Activated CD4-positive, alpha-beta memory T cell treated with anti-CD3 and anti-CD28 coated beads for 36 hours (primary cell): ENCODE results near the gene ABCA3. TPM values are rescaled to one million over a fixed set of nuclear protein-coding genes. Genes with fewer than 3 reads are reported as not detected.

Experiments used
- CTCF ChIA-PET: fragments of 350-600 bp; sonication (Branson Sonifier 250); formaldehyde crosslinking; loops from one replicate; lab custom pipeline; 2021; ENCODE audit warnings: antibody characterized with exemption, inconsistent platforms; lab: Charles Lee
- POLR2A ChIA-PET: fragments of 350-600 bp; sonication (Branson Sonifier 250); formaldehyde crosslinking; loops from one replicate; lab custom pipeline; 2021; ENCODE audit warnings: antibody characterized with exemption; lab: Charles Lee
- DNase-seq: peaks from one replicate; pipeline ENCODE4 v3.0.0-alpha.2; 2020
- H3K27ac Mint-ChIP-seq: one replicate; pipeline ENCODE4 v1.8.0; 2021; ENCODE audit warnings: mixed read lengths
- H3K27me3 Mint-ChIP-seq: one replicate; pipeline ENCODE4 v1.8.0; 2021; ENCODE audit warnings: mixed read lengths
- H3K36me3 Mint-ChIP-seq: one replicate; pipeline ENCODE4 v1.8.0; 2021; ENCODE audit warnings: mixed read lengths
- H3K4me1 Mint-ChIP-seq: one replicate; pipeline ENCODE4 v1.8.0; 2021; ENCODE audit warnings: low read depth, mixed read lengths
- H3K4me3 Mint-ChIP-seq: one replicate; pipeline ENCODE4 v1.8.0; 2021; ENCODE audit warnings: mild to moderate bottlenecking, mixed read lengths
- H3K9me3 Mint-ChIP-seq: one replicate; pipeline ENCODE4 v1.8.0; 2021; ENCODE audit warnings: mixed read lengths
- intact Hi-C: fragments of 100-400 bp; cut with micrococcal nuclease; formaldehyde crosslinking; loops from one replicate; pipeline ENCODE4 v1.15.1; 2023
- total RNA-seq, 2 experiments: library from RNA; stranded (reverse); gene quantifications; one replicate each; pipeline ENCODE4 v1.2.3, GENCODE V29; 2021

ABCA3 gene
- total RNA-seq, 2 experiments from 2014 or later = 6.1 to 6.4 TPM

- no peak for DNase-seq
- Mint-ChIP-seq H3K4me3 (no peak overlapping the region), H3K4me1 (no peaks in the 10 kb centered on the region), H3K27ac (no peak overlapping the region), H3K27me3 (peaks cover 2% of the 10 kb centered on the region), H3K36me3 (peaks cover 13% of the 10 kb centered on the region), H3K9me3 (no peaks in the 10 kb centered on the region)
- POLR2A ChIA-PET = no interaction called here
- CTCF ChIA-PET = no interaction called here
- intact Hi-C loops = no loop called here
Measured at GRCh38 chr16:2238838-2239675, 101.5 kb downstream of the ABCA3 start.

- no peaks in the 10 kb centered on the region for H3K4me1 Mint-ChIP-seq
- H3K27ac Mint-ChIP-seq = no peak overlapping the region
- intact Hi-C loops = no loop called here
- DNase-seq = no peak
- peaks cover 13% of the 10 kb centered on the region for H3K36me3 Mint-ChIP-seq
- no peaks in the 10 kb centered on the region for H3K9me3 Mint-ChIP-seq
- H3K4me3 Mint-ChIP-seq = no peak overlapping the region
- CTCF ChIA-PET = no interaction called here
- peaks cover 2% of the 10 kb centered on the region for H3K27me3 Mint-ChIP-seq
- POLR2A ChIA-PET = no interaction called here
Measured at GRCh38 chr16:2238150-2238837, 102.2 kb downstream of the ABCA3 start.

DNA sequence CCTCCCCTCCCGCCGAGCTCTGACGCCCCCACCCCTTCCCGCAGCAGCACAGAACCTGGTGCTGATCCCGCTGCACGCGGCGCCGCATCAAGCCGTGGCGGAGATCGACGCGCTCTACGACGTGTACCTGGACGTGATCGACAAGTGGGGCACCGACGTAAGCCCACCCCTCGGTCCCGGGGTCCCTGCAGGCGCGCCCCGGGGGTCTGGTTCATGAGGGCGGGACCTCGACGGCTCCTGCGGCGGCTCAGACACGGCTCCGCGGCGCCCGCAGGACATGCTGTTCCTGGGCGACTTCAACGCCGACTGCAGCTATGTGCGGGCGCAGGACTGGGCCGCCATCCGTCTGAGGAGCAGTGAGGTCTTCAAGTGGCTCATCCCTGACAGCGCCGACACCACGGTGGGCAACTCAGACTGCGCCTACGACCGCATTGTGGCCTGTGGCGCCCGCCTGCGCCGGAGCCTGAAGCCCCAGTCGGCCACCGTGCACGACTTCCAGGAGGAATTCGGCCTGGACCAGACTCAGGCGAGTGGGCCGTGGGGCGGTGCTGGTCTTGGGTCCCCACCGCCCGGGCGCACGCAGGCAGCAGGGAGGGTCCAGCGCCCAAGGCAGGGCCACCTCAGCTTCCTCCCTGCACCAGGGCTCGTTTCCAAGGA lies 102.9 kb downstream of the ABCA3 start:
- H3K4me3 Mint-ChIP-seq = no peak overlapping the region
- no peaks in the 10 kb centered on the region for H3K4me1 Mint-ChIP-seq
- no peak for DNase-seq
- peaks cover 13% of the 10 kb centered on the region for H3K36me3 Mint-ChIP-seq
- CTCF ChIA-PET = no interaction called here
- H3K9me3 Mint-ChIP-seq = no peaks in the 10 kb centered on the region
- peaks cover 2% of the 10 kb centered on the region for H3K27me3 Mint-ChIP-seq
- POLR2A ChIA-PET = no interaction called here
- H3K27ac Mint-ChIP-seq = no peak overlapping the region
- intact Hi-C loops = no loop called here

- CTCF ChIA-PET = no interaction called here
- Mint-ChIP-seq H3K27me3 (peaks cover 2% of the 10 kb centered on the region), H3K9me3 (no peaks in the 10 kb centered on the region), H3K27ac (no peak overlapping the region), H3K36me3 (peaks cover 13% of the 10 kb centered on the region), H3K4me3 (no peak overlapping the region), H3K4me1 (no peaks in the 10 kb centered on the region)
- DNase-seq = no peak
- intact Hi-C loops = no loop called here
- POLR2A ChIA-PET = interaction anchor here (1.5 kb wide), 1 partner anchor 24 kb away, joined by 3 read pairs; no protein-coding TSS in a partner anchor
Measured at GRCh38 chr16:2237102-2237482, 103.4 kb downstream of the ABCA3 start.

- peaks cover 2% of the 10 kb centered on the region for H3K27me3 Mint-ChIP-seq
- no peak for DNase-seq
- H3K4me1 Mint-ChIP-seq = no peaks in the 10 kb centered on the region
- ChIA-PET CTCF (no interaction called here), POLR2A (interaction anchor here (1.5 kb wide), 1 partner anchor 24 kb away, joined by 3 read pairs; no protein-coding TSS in a partner anchor)
- no peaks in the 10 kb centered on the region for H3K9me3 Mint-ChIP-seq
- no peak within 1 kb of the TSS for H3K27ac Mint-ChIP-seq
- H3K4me3 Mint-ChIP-seq = no peak within 1 kb of the TSS
- H3K36me3 Mint-ChIP-seq = peaks cover 16% of the 10 kb centered on the region
- intact Hi-C loops = no loop called here
Measured at GRCh38 chr16:2236337-2237101, 104.0 kb downstream of the ABCA3 start, which contains the start of gene DNASE1L2. DNASE1L2 (plus strand) TSS chr16:2236444; CDS start chr16:2236817, 373 bp downstream.

DNA sequence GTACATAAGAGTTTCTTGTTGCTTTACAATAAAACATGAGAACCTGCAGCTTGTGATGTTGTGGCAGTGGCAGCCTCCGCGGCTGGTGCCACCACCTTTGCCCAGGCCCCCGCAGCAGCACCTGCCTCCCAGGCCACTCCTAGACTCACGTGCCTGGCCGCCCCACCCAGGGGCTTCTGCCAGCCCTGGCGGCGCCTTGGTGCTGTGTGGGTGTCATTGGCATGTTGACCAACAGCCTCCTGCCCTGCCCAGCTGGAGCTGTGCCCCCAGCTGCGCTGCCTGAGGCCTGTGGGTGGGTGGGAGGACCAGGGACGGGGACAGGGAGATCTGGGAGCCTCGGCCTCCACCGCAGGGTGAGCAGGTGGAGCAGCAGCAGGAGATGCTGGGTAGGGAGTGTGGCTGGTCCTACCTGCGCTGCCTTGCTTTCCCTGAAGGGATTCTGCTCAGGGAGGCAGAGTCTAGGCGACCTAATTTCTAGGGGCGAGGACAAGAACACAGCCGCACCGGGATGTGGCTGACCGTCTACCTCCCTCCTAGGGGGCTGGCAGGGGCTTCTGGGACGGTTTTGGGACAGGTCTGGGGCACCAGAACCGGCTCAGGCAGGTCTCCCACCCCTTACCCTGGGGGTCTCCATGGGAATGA lies 104.7 kb downstream of the ABCA3 start:
- Mint-ChIP-seq H3K4me1 (no peaks in the 10 kb centered on the region), H3K4me3 (no peak overlapping the region)
- CTCF ChIA-PET = no interaction called here

GRCh38 chr16:2235234-2235651 lies 105.3 kb downstream of the ABCA3 start:
- Mint-ChIP-seq H3K4me3 (no peak overlapping the region), H3K9me3 (no peaks in the 10 kb centered on the region), H3K27me3 (peaks cover 2% of the 10 kb centered on the region), H3K4me1 (no peaks in the 10 kb centered on the region), H3K27ac (no peak overlapping the region), H3K36me3 (peaks cover 16% of the 10 kb centered on the region)
- intact Hi-C loops = no loop called here
- CTCF ChIA-PET = no interaction called here
- POLR2A ChIA-PET = no interaction called here
- no peak for DNase-seq

More for the DNA sequence above, 104.7 kb downstream of the ABCA3 start:
- POLR2A ChIA-PET = interaction anchor here (1.5 kb wide), 1 partner anchor 23 kb away, joined by 3 read pairs; no protein-coding TSS in a partner anchor
- Mint-ChIP-seq H3K9me3 (no peaks in the 10 kb centered on the region), H3K36me3 (peaks cover 16% of the 10 kb centered on the region), H3K27ac (no peak overlapping the region), H3K27me3 (peaks cover 2% of the 10 kb centered on the region)
- intact Hi-C loops = no loop called here
- no peak for DNase-seq

DNA sequence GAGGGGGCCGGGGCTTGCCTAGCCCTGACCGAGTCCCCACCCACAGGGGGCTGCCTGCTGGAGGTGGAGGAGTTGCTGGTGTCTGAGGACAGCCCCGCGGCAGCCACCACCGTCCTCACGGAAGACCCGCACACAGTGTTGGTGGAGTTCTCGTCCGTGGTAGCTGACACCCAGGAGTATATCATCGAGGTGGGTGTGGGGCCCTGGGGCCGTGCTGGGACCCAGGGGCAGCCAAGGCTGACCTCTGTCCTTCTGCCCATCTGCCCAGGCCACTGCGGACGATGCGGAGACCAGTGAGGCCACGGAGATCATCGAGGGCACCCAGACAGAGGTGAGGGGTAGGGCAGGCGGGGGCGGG lies 105.7 kb downstream of the ABCA3 start:
- intact Hi-C loops = no loop called here
- POLR2A ChIA-PET = no interaction called here

DNA sequence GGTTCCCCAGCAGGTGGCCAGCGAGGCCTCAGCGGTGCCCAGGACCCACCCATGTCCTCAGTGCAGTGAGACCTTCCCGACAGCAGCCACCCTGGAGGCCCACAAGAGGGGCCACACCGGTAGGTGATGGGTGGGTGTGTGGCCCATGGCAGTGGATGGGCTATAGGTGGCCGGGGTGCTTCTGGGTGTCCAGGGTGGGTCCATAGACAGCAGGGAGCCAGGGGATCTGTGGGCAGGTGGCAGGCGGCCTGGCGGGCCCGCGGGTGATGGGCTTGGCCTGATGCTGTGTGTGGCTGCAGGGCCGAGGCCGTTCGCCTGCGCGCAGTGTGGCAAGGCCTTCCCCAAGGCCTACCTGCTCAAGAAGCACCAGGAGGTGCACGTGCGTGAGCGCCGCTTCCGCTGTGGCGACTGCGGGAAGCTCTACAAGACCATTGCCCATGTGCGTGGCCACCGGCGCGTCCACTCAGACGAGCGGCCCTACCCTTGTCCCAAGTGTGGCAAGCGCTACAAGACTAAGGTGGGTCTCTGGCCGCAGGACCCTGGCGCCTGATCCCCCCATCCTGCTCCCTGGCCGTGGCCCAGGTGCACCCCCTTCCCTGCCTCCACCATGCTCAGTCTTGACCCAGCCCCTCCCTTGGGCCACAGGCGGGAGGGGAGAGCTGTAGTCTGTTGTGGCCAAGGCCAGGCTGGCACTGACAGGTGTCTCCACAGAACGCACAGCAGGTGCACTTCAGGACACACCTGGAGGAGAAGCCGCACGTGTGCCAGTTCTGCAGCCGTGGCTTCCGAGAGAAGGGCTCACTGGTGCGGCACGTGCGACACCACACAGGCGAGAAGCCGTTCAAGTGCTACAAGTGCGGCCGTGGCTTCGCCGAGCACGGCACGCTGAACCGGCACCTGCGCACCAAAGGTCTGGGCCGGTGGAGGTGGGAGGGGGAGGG lies 106.4 kb downstream of the ABCA3 start:
- POLR2A ChIA-PET = no interaction called here
- CTCF ChIA-PET = no interaction called here
- no peak overlapping the region for H3K27ac Mint-ChIP-seq
- no peak for DNase-seq
- peaks cover 2% of the 10 kb centered on the region for H3K27me3 Mint-ChIP-seq
- H3K4me1 Mint-ChIP-seq = no peaks in the 10 kb centered on the region
- intact Hi-C loops = no loop called here
- peaks cover 25% of the 10 kb centered on the region for H3K36me3 Mint-ChIP-seq
- H3K4me3 Mint-ChIP-seq = no peak overlapping the region
- no peaks in the 10 kb centered on the region for H3K9me3 Mint-ChIP-seq

More for the DNA sequence above, 105.7 kb downstream of the ABCA3 start:
- Mint-ChIP-seq H3K27me3 (peaks cover 2% of the 10 kb centered on the region), H3K9me3 (no peaks in the 10 kb centered on the region), H3K36me3 (peaks cover 20% of the 10 kb centered on the region), H3K4me3 (no peak overlapping the region), H3K4me1 (no peaks in the 10 kb centered on the region), H3K27ac (no peak overlapping the region)
- CTCF ChIA-PET = no interaction called here
- DNase-seq = no peak

DNA sequence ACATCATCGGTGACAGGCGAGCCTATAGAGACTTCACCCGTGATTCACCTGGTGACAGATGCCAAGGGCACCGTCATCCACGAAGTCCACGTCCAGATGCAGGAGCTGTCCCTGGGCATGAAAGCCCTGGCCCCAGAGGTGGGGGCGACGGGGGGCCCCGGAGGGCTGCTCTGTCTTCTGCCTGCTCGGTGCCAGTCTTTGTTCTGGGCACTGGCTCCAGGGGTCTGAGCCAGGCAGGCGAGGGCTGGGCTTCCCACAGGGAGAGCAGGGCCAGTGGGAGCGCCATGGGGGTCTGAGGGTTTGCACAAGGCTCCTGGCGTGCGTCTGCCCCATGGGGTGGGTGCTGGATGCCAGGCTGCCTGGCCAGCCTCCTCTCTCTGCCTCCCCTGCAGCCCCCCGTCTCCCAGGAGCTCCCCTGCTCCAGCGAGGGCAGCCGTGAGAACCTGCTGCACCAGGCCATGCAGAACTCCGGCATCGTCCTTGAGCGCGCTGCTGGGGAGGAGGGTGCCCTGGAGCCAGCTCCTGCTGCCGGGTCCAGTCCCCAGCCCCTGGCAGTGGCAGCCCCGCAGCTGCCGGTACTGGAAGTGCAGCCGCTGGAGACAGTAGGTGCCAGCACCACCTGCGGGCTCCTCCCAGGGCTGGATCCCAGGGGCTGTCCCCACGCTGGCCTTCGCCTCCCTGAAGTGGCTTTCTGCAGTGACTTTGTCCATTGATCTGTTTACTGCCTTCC lies 107.3 kb downstream of the ABCA3 start:
- Mint-ChIP-seq H3K27ac (no peak overlapping the region), H3K36me3 (peaks cover 25% of the 10 kb centered on the region), H3K9me3 (no peaks in the 10 kb centered on the region), H3K4me1 (no peaks in the 10 kb centered on the region), H3K27me3 (peaks cover 2% of the 10 kb centered on the region), H3K4me3 (no peak overlapping the region)
- ChIA-PET POLR2A (no interaction called here), CTCF (no interaction called here)
- no peak for DNase-seq
- intact Hi-C loops = no loop called here
